ENCODE measurements around the gene ELAVL1. TPM values are rescaled to one million over a fixed set of nuclear protein-coding genes. Genes with fewer than 3 reads are reported as not detected.

The ELAVL1 gene
- total RNA-seq, 1 donor from 2014 or later = 89.6 TPM

- no peak for TF ChIP-seq CTCF (IDR thresholded peaks at IDR 0.05)
- peaks cover 33% of the 10 kb centered on the region for H3K4me1 Mint-ChIP-seq (ENCODE audit: unreplicated experiment)
- H3K27ac Mint-ChIP-seq (ENCODE audit: unreplicated experiment) = peak overlapping the region; percentile 10
- H3K9me3 Mint-ChIP-seq (ENCODE audit: unreplicated experiment) = no peaks in the 10 kb centered on the region
- H3K36me3 Mint-ChIP-seq (ENCODE audit: unreplicated experiment) = no peaks in the 10 kb centered on the region
- H3K27me3 Mint-ChIP-seq (ENCODE audit: unreplicated experiment) = no peaks in the 10 kb centered on the region
- no peak overlapping the region for H3K4me3 Mint-ChIP-seq (ENCODE audit: unreplicated experiment)
- no peak for DNase-seq (ENCODE audit: extremely low spot score, unreplicated experiment)
Observed at GRCh38 chr19:7921967-7922835, 83.2 kb downstream of the ELAVL1 start.

- peak overlapping the region; percentile 96 for H3K27ac Mint-ChIP-seq (ENCODE audit: unreplicated experiment)
- no peaks in the 10 kb centered on the region for H3K36me3 Mint-ChIP-seq (ENCODE audit: unreplicated experiment)
- no peak for TF ChIP-seq CTCF (IDR thresholded peaks at IDR 0.05)
- peak overlapping the region; percentile 91 for H3K4me3 Mint-ChIP-seq (ENCODE audit: unreplicated experiment)
- H3K27me3 Mint-ChIP-seq (ENCODE audit: unreplicated experiment) = peaks cover 4% of the 10 kb centered on the region
- H3K4me1 Mint-ChIP-seq (ENCODE audit: unreplicated experiment) = peaks cover 32% of the 10 kb centered on the region
- H3K9me3 Mint-ChIP-seq (ENCODE audit: unreplicated experiment) = no peaks in the 10 kb centered on the region
- no peak for DNase-seq (ENCODE audit: extremely low spot score, unreplicated experiment)
Observed at GRCh38 chr19:7921302-7921966, 84.0 kb downstream of the ELAVL1 start.

GRCh38 chr19:7920519-7921301 is 84.7 kb downstream of the ELAVL1 start:
- Mint-ChIP-seq H3K4me1 (ENCODE audit: unreplicated experiment) (peaks cover 31% of the 10 kb centered on the region), H3K27me3 (ENCODE audit: unreplicated experiment) (peaks cover 4% of the 10 kb centered on the region), H3K36me3 (ENCODE audit: unreplicated experiment) (no peaks in the 10 kb centered on the region)

GRCh38 chr19:7919610-7920518 is 85.6 kb downstream of the ELAVL1 start, which contains the start of gene SNAPC2:
Gene SNAPC2 (plus strand): TSS chr19:7920338. CDS start chr19:7920367, 29 bp downstream.
- peak; percentile 98 for DNase-seq (ENCODE audit: extremely low spot score, unreplicated experiment)
- Mint-ChIP-seq H3K4me1 (ENCODE audit: unreplicated experiment) (peaks cover 34% of the 10 kb centered on the region), H3K36me3 (ENCODE audit: unreplicated experiment) (no peaks in the 10 kb centered on the region), H3K27ac (ENCODE audit: unreplicated experiment) (peak within 1 kb of the TSS; percentile 96), H3K27me3 (ENCODE audit: unreplicated experiment) (peaks cover 6% of the 10 kb centered on the region), H3K4me3 (ENCODE audit: unreplicated experiment) (peak within 1 kb of the TSS; percentile 91), H3K9me3 (ENCODE audit: unreplicated experiment) (no peaks in the 10 kb centered on the region)
- TF ChIP-seq CTCF (IDR thresholded peaks at IDR 0.05) = no peak

More at GRCh38 chr19:7920519-7921301, 84.7 kb downstream of the ELAVL1 start:
- DNase-seq (ENCODE audit: extremely low spot score, unreplicated experiment) = peak; percentile 99
- H3K9me3 Mint-ChIP-seq (ENCODE audit: unreplicated experiment) = no peaks in the 10 kb centered on the region
- H3K4me3 Mint-ChIP-seq (ENCODE audit: unreplicated experiment) = peak overlapping the region; percentile 91
- H3K27ac Mint-ChIP-seq (ENCODE audit: unreplicated experiment) = peak overlapping the region; percentile 96
- no peak for TF ChIP-seq CTCF (IDR thresholded peaks at IDR 0.05)
